GM18505 (cell line): ENCODE data around the gene NECTIN1.

Source experiments
- ATAC-seq: cut with Tn5 transposase; IDR thresholded peaks from one replicate; pipeline ENCODE4 v1.9.1; 2021; ENCODE audit not compliant: unreplicated experiment
- POLR2A ChIP-seq: IDR thresholded peaks from 4 replicates; pipeline ENCODE4 v1.6.1; 2011; ENCODE audit warnings: borderline replicate concordance; ENCODE audit not compliant: insufficient read depth, insufficient read length; ENCODE audit errors: extremely low read depth

The NECTIN1 gene

DNA sequence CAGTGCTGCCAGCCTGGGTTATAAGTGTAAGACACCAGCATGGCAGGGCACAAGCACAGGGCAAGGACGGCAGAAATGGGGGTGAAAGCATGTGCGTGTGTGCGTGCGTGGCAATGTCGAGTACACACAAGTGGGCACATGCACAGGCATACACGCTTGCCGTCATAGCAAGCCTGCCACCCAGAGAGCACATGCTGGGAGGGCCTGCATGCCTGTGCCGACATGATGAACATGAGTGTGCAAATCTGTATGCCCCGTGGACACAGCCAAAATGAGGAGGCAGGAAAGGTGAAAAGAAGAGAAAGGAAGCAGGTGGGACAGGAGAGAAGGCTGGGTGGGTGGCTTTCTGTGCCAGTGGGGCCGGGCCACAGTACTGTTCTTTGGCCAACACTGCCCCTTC lies 62.9 kb downstream of the NECTIN1 start:
- no peak for ATAC-seq
- no peak for TF ChIP-seq POLR2A

DNA sequence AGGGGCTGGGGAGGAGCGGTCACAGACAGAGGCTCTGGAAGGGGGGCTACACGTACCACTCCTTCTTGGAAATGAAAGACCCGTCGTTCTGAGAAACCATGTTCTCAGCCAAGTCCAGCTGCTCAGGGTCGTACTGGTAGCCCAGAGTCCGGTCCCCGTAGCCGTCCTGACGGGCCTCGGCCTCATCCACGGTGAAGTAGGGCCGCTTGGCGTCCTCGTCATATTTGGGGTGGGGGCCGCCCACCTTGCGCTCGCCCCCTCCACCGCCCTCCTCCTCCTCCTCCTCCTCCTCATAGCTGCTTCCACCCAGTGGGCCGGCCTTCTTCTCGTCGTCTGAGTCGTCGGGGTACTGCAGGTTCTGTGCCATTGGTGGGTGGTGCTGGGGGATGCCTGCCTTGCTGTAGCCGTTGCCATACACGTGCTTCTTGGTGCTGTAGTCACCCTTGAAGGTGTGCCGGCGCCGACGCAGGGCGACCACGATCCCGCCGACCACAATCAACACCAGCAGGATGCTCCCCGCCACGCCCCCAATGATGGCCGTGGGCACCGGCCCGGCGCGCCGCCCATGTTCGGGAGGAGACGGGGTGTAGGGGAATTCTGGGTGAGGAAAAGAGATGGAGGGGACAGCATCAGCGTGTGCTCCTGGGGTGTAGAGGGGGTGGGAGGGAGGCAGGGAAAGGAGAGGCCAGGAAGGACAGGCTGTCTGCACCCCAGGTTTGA lies 64.1 kb downstream of the NECTIN1 start:
- TF ChIP-seq POLR2A = no peak
- ATAC-seq = no peak

DNA sequence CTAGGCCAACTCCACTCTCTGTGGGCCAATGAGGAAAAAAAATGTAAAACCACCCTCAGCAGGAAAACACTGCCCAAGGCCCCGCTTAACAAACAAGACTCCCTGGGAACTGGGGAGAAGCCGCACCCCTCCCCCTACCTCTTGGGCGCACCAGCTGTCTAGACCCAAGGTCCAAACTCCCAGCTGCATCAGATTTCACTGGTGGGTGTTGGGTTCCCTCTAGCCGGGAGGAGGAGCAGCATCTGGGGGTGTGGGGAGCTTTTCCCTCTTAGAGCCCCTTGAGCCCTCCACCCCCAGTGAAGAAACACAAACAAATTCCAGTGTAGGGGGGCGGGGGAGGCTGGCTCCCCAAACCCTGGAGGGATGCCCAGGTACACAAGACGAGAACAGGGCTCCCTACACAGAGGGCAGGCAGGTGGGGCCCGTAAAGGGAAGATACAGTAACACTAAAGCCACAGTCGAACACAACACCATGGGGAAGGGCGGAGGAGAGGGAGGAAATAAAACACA lies 64.9 kb downstream of the NECTIN1 start:
- ATAC-seq = no peak
- no peak for TF ChIP-seq POLR2A

DNA sequence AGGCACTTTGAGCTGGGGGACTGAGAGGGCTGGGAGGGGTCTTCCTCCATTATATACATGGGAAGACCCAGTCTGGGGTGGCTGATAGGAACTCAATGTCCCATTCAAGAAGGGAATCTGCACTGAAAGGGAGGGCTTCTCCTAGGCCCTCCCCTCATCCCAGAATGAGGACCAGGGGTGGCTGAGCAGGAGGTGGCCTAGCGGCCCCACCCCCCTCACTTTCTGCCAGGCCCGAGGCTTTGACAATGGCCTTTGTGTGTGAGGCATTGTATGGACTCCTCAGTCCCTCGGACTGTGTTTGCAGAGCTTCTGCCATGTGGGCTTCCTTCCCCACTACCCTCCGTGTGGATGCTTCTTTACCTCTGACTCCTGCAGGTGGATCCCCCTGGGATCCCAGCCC lies 65.7 kb downstream of the NECTIN1 start:
- ATAC-seq = no peak
- no peak for TF ChIP-seq POLR2A

DNA sequence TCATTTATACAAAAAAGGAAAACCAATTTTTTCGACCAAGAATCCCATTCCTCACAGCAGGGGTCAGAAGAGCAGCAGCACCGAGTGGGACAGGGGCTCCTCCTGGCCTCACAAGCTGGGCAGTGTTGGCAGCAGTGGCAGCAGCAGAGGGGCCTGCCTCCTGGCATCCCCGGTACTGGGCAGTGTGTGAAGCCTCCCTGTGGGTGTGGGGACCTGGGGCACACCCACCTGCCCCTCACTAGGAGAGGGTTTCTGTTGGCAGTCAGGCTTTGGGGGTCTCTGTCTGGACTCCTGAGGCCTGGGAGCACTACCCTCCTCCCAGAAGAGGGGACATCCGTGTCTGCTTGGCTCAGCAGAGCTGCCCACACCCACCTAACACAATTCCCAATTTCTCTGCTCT lies 67.8 kb downstream of the NECTIN1 start:
- TF ChIP-seq POLR2A = no peak
- no peak for ATAC-seq

DNA sequence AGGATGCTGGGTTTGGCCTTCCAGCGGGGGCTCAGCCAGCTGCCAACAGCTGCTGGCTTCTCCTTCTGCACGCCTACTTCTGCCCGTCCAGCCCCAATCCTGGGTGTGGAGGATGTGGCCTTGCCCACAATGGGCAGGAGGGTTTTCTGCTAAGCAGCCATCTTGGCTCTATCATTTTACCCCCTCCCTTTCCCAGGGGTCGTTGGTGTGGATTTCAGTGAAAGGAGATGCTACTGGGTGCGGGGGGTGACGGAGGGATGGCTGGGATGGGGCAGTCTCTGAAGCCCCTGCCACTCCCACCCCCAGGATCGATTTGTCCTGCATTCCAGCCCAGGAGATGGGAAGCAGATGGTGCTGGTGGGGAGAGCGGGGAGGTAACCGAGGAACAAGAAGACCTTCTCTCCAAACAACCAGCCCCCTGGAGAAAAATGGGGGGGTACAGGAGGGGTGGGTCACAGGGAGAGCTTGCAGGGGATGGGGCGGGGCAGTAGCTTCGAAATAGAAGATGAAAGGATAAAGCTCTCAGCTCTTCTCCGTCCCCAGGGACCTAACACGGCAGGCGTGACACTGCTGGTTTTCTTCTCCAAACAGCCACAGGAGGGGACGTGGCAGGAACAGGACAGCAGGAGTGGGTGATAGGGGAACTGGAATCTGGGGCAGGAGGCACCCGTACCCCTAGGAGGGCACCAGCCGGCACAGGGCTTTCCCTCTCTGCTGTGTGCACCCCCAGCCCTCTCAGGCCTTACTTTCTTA lies 68.9 kb downstream of the NECTIN1 start:
- TF ChIP-seq POLR2A = no peak
- no peak for ATAC-seq

DNA sequence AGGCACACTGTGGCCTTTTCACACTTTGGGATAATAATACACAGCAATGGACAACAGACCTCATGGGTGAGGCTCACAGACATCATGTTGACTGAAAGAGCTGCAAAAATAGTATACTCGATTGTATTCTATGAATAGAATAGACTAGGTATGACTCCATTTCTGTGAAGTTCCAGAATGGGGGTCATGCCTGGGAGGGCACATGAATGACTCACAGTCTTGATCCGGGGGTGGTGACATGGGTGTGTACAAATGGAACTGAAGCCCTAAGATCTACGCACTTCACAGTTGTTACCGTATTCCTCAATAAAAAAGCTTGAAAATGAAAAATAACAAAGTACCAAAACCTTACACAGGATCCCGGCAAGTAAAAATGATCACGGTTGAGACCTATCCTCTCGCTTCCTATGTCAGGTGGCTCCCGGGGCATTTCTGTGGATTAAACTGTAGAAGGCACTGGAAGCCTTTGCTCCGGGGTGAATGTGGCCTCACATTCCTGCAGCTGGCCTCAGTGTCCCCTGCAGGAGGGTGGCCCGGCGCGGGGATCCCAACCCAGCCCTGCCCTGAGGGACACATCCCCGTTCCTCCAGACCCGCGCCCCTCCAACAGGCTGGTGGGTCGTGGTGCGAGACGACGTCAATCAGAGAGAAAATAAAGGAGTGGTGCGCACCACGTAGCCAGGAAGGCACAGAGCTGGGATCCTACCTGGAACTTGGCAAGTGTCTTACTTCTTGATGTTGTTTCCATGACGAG lies 75.9 kb downstream of the NECTIN1 start:
- TF ChIP-seq POLR2A = no peak
- ATAC-seq = no peak

DNA sequence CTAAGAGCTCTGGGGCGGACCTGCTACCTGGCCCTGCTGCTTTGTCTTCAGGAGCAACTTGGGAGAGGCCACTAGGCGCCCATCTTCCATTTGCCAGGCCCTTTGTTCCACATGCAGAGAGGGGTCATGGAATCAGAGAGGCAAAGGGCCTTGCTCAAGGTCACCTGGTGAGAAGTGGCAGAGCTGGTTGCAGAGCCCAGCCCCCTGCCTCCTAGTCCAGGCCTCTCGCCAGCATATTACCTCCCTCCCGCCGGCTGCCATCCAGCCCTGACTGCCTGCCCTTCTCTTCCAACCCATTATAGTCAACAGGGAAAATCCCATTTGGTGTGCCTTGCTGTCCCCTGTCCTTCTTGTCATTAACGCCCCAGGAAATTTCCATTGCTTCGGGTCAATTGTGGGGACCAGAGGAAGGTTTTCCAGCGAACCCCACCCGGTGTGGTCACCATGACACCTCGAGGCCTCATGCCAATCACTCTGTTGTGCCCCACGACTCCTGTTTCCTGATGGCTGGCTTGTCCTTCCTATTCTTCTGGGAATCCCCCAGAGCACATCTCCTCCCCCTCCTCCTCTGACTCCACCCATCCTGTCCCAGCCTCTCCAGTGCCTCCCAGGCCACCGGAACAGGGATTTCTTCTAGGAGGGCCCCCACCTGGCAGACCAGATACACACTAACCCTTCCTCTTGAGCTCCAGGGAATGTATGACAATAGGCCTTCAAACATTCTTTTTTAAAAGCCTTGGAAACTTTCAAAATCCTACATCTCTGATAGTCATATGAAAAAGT lies 77.0 kb downstream of the NECTIN1 start:
- TF ChIP-seq POLR2A = no peak
- no peak for ATAC-seq

DNA sequence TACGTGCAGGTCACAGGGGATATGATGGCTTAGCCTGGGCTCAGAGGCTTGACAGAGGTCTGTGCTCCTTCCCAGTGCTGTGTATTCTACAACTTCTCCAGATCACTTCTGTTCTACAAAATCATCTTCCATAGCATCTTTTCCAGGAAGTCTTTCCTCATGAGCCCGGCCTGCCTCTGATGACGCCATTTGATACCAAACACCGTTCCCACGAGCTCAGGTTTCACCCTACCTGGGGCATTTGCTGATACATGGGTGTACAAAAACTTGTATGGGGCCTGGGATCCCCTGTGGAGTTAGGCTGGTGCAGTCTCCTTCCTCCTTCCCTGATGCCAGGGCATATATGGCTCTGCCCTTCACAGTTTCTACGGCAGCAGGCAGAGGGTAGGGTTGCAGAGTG lies 78.7 kb downstream of the NECTIN1 start:
- ATAC-seq = no peak

DNA sequence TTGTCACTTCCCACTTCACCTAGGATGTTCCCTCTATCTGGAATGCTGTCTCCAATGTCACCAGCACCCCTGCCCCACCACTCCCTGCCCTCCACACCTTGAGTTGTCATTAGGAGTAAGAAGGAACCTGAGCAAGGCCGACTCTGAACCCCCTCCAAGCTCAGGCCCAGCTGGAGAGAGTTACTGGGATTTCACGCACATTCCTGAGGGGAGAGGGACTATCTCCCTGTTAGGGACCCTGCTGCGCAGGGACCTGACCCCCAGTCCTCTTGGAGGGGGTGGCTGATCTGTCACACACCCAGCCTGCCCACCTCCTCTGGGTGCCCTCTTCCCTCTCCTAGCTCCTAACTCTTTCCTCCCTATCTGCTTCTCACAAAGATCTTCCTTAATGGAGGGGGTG lies 81.7 kb downstream of the NECTIN1 start:
- ATAC-seq = no peak
- no peak for TF ChIP-seq POLR2A

More for the DNA sequence above, 78.7 kb downstream of the NECTIN1 start:
- no peak for TF ChIP-seq POLR2A

DNA sequence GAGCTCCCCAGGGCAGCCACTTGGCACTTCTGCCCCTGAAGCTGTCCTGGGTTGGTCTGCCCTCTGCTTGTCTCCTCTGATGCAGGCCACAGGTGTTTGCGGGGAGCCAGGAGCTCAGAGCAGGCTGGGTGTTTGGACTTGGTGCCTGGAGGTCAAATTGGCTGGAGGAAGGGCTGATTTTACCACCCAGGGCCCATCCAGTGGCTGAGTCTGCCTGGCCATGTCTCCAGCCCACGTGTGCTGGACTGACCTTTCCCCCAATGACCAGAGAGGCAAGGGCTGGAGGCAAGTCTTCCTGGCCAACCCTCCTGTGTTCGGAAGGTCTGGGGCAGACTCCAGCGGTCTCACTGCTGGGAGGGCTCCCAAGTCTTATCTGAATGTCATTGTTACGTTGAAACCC lies 84.0 kb downstream of the NECTIN1 start:
- no peak for ATAC-seq
- no peak for TF ChIP-seq POLR2A

DNA sequence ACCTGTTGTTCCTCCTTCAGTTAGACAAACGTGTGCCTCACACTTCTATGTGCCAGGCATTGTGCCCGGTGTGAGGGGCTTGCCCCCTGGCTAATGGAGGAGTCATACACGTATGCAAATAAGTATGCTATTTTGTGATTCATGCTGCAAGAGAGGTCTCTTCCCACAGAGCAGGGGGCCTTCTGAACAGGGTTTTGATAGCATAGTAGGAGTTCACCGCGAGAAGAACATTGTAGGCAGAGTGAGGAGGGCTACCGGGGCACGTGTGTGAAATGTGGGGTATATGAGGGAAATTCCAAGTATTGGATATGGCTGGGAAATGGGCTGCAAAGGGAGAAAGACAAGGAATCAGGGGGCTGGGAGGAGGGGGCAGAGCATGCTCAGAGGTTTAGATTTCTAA lies 84.5 kb downstream of the NECTIN1 start:
- ATAC-seq = no peak

DNA sequence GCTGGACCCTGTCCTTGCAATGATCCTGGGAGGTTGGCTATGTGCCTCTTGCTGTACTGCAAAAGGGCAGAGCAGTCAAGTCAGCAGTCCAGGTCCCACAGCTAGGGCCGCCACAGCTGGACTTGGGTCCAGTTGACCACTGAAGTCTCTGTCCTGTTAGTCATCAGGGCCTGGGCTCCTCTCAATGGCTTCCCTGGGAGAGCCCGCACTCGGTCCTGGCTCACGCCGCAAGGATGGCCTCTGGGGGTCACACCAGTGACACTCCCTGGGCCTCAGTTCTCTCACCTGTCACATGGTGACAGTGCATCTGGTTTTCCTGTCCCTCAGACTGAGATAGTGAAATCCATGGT lies 85.1 kb downstream of the NECTIN1 start:
- no peak for ATAC-seq
- no peak for TF ChIP-seq POLR2A

More for the DNA sequence above, 84.5 kb downstream of the NECTIN1 start:
- TF ChIP-seq POLR2A = no peak
